ENCODE data around the gene IGFBP4.

DNA sequence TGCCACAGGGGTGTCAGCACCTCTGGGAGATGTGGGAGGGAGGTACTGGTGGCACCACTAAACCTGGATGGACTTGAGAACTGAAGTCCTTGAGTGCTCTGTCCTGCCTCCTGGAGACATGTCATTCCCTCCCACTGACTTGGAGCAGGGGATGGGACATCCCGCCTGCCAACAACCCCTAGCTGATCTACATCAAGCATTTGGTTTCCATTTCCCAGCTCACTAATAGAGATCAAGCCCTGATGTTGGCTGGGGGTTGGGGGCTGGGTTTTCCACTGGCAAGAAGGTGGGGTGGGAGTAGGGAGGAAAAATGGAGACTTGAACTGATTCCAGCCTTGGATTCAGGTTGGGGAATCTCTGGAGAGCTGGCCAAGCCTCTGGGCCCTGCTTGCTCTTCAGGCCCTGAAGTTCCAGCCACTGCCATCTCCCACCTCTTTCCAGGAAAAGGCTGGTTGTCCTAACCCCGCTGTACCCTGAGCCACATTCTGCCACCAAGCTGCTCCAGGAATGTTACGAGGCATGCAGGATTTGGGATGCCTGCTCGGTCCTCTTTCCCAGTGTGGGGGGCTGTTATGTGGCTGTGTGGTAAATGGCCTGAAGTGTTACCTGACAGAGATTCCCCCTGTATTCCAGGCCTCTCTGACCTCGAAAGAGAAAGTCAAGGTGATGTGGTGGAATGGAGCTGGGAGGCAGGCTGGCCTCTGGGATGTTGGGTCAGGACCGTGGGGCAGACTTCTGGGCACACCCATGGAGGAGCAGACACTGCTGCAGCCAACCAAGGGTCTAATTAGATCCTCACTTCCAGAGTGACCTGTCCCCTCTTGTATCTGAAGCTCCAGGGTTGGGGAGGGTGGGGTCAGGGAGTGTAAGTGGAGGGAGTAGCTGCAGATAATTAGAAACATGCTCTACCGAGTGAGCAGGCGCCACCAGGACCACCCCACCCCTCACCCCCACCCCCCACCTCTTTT lies 16.7 kb downstream of the IGFBP4 start:
- TF ChIP-seq POLR2A (IDR thresholded peaks at IDR 0.05): no peak
- TF ChIP-seq, protein P1, sequence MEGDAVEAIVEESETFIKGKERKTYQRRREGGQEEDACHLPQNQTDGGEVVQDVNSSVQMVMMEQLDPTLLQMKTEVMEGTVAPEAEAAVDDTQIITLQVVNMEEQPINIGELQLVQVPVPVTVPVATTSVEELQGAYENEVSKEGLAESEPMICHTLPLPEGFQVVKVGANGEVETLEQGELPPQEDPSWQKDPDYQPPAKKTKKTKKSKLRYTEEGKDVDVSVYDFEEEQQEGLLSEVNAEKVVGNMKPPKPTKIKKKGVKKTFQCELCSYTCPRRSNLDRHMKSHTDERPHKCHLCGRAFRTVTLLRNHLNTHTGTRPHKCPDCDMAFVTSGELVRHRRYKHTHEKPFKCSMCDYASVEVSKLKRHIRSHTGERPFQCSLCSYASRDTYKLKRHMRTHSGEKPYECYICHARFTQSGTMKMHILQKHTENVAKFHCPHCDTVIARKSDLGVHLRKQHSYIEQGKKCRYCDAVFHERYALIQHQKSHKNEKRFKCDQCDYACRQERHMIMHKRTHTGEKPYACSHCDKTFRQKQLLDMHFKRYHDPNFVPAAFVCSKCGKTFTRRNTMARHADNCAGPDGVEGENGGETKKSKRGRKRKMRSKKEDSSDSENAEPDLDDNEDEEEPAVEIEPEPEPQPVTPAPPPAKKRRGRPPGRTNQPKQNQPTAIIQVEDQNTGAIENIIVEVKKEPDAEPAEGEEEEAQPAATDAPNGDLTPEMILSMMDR (IDR thresholded peaks at IDR 0.05): no peak

All from body of pancreas (tissue), 4 donors.